SK-N-SH (cell line): Measurements from ENCODE around the gene MB. TPM values are rescaled to one million over a fixed set of nuclear protein-coding genes. Genes with fewer than 3 reads are reported as not detected.

Experiments used
- CTCF ChIA-PET: fragments of 300-600, 350-600 bp; formaldehyde crosslinking; extraction: SDS; loops from one replicate; lab custom pipeline; 2021; lab: Yijun Ruan, JAX
- POLR2A ChIA-PET: fragments of 350-600 bp; sonication (Branson Sonifier 250); formaldehyde crosslinking; extraction: SDS; loops from one replicate; lab custom pipeline; 2020; ENCODE audit warnings: antibody characterized with exemption, inconsistent platforms; lab: Yijun Ruan, JAX
- DNase-seq: peaks from one replicate; pipeline ENCODE4 v3.0.0; 2012
- H2AFZ ChIP-seq: fragments of 200-600 bp; sonication (generic); 2 replicates; pipeline ENCODE4 v1.8.1; 2016; ENCODE audit warnings: antibody characterized with exemption, mild to moderate bottlenecking, low read depth
- H3F3A ChIP-seq: fragments of 200-600 bp; sonication (generic); replicated peaks from 2 replicates; pipeline ENCODE3; 2016; ENCODE audit warnings: antibody characterized with exemption, mild to moderate bottlenecking; ENCODE audit not compliant: insufficient read depth
- H3K27ac ChIP-seq, 2 experiments: fragments of 200-500 bp in 1 of 2; fragments of 200-600 bp in 1 of 2; sonication (Bioruptor generic) in 1 of 2; sonication (generic), shearing (Covaris generic) in 1 of 2; 2 replicates each; pipeline versions ENCODE4 v1.5.1 to v1.6.1; 2014 to 2016; ENCODE audit warnings: low read depth in 2 of 2, inconsistent platforms in 1 of 2, low read length in 1 of 2, mild to moderate bottlenecking in 1 of 2, mixed read lengths in 1 of 2
- H3K27me3 ChIP-seq: fragments of 200-600 bp; sonication (generic), shearing (Covaris generic); 2 replicates; pipeline ENCODE4 v1.6.1; 2016; ENCODE audit warnings: mixed run types; ENCODE audit not compliant: insufficient read depth
- H3K36me3 ChIP-seq, 2 experiments: fragments of 200-500 bp in 1 of 2; fragments of 200-600 bp in 1 of 2; sonication (Bioruptor generic) in 1 of 2; sonication (generic) in 1 of 2; replicated peaks in 1 of 2; 2 replicates each; pipeline versions ENCODE3 to v1.5.1; 2014 to 2016; ENCODE audit warnings: low read length in 1 of 2, mild to moderate bottlenecking in 1 of 2; ENCODE audit not compliant: insufficient read depth in 2 of 2, control insufficient read depth in 1 of 2
- H3K4me1 ChIP-seq, 2 experiments: fragments of 200-500 bp in 1 of 2; fragments of 200-600 bp in 1 of 2; sonication (Bioruptor generic) in 1 of 2; sonication (generic), shearing (Covaris generic) in 1 of 2; 2 replicates each; pipeline versions ENCODE4 v1.5.1 to v1.6.1; 2014 to 2016; ENCODE audit warnings: low read depth in 1 of 2, low read length in 1 of 2, mixed run types in 1 of 2; ENCODE audit not compliant: insufficient read depth in 2 of 2, control insufficient read depth in 1 of 2
- H3K4me2 ChIP-seq: fragments of 200-600 bp; sonication (generic), shearing (Covaris generic); 2 replicates; pipeline ENCODE4 v1.6.1; 2017; ENCODE audit warnings: mixed run types
- H3K4me3 ChIP-seq, 2 experiments: fragments of 200-500 bp in 1 of 2; fragments of 200-600 bp in 1 of 2; sonication (Bioruptor generic) in 1 of 2; sonication (generic), shearing (Covaris generic) in 1 of 2; 2 replicates each; pipeline versions ENCODE4 v1.5.1 to v1.8.1; 2014 to 2016; ENCODE audit warnings: low read depth in 2 of 2, inconsistent platforms in 1 of 2, low read length in 1 of 2, mild to moderate bottlenecking in 1 of 2, mixed read lengths in 1 of 2, moderate library complexity in 1 of 2
- H3K79me2 ChIP-seq: fragments of 200-600 bp; sonication (generic); 2 replicates; pipeline ENCODE4 v1.8.1; 2017; ENCODE audit warnings: mild to moderate bottlenecking; ENCODE audit not compliant: insufficient read depth
- H3K9ac ChIP-seq: fragments of 200-600 bp; sonication (generic); 2 replicates; pipeline ENCODE4 v1.6.1; 2017; ENCODE audit warnings: mixed run types
- H3K9me2 ChIP-seq: fragments of 200-600 bp; sonication (generic); 2 replicates; pipeline ENCODE4 v1.6.1; 2017; ENCODE audit warnings: mixed run types
- H3K9me3 ChIP-seq: fragments of 200-600 bp; sonication (generic); 2 replicates; pipeline ENCODE4 v1.6.1; 2017; ENCODE audit warnings: mixed run types, mild to moderate bottlenecking, moderate library complexity
- H4K20me1 ChIP-seq: fragments of 200-600 bp; sonication (generic); 2 replicates; pipeline ENCODE4 v1.6.1; 2017; ENCODE audit warnings: mild to moderate bottlenecking, mixed run types; ENCODE audit not compliant: insufficient read depth
- EP300 ChIP-seq, 2 experiments: IDR thresholded peaks; 2 replicates each; pipeline versions ENCODE4 v1.4.0 to v1.6.1; 2012; ENCODE audit warnings: borderline replicate concordance in 1 of 2, low read depth in 1 of 2, low read length in 1 of 2
- FOSL2 ChIP-seq: IDR thresholded peaks from 2 replicates; pipeline ENCODE4 v1.4.0; 2012; ENCODE audit warnings: low read depth, mild to moderate bottlenecking, moderate library complexity, borderline replicate concordance
- FOXJ3 ChIP-seq: sonication (generic); formaldehyde crosslinking; IDR thresholded peaks from 2 replicates; pipeline ENCODE4 v1.5.1; 2020; ENCODE audit warnings: mild to moderate bottlenecking, missing genetic modification reagents
- GABPA ChIP-seq: IDR thresholded peaks from 2 replicates; pipeline ENCODE4 v1.4.0; 2012; ENCODE audit warnings: low read depth, mild to moderate bottlenecking
- GATA2 ChIP-seq: sonication (generic); formaldehyde crosslinking; IDR thresholded peaks from 2 replicates; pipeline ENCODE4 v1.5.0; 2020; ENCODE audit warnings: mild to moderate bottlenecking, missing genetic modification reagents
- IRF3 ChIP-seq: fragments of 150-350 bp; IDR thresholded peaks from 2 replicates; pipeline ENCODE4 v1.6.1; 2016; ENCODE audit warnings: mild to moderate bottlenecking, low read depth, low read length
- MEF2A ChIP-seq: IDR thresholded peaks from 2 replicates; pipeline ENCODE4 v1.4.0; 2012; ENCODE audit warnings: low read depth, borderline replicate concordance
- NFIC ChIP-seq: IDR thresholded peaks from 2 replicates; pipeline ENCODE4 v1.4.0; 2012; ENCODE audit warnings: borderline replicate concordance
- POLR2AphosphoS5 ChIP-seq: IDR thresholded peaks from 2 replicates; pipeline ENCODE4 v1.6.1; 2012; ENCODE audit warnings: low read depth, low read length
- RAD21 ChIP-seq: IDR thresholded peaks from 2 replicates; pipeline ENCODE4 v1.6.1; 2012; ENCODE audit warnings: mild to moderate bottlenecking, low read length
- RCOR1 ChIP-seq: fragments of 150-350 bp; IDR thresholded peaks from 2 replicates; pipeline ENCODE4 v1.6.1; 2017; ENCODE audit warnings: antibody characterized with exemption, low read length
- RFX5 ChIP-seq: IDR thresholded peaks from 2 replicates; pipeline ENCODE4 v1.6.1; 2012; ENCODE audit warnings: mild to moderate bottlenecking, improper control_type of control experiment, low read length
- RXRA ChIP-seq: IDR thresholded peaks from 2 replicates; pipeline ENCODE4 v1.4.0; 2012; ENCODE audit warnings: low read depth, mild to moderate bottlenecking, borderline replicate concordance
- TAF1 ChIP-seq: IDR thresholded peaks from 2 replicates; pipeline ENCODE4 v1.6.1; 2012; ENCODE audit warnings: low read depth, mild to moderate bottlenecking, low read length, moderate library complexity, borderline replicate concordance
- TCF12 ChIP-seq: IDR thresholded peaks from 2 replicates; pipeline ENCODE4 v1.4.0; 2012
- WGBS: methylation state at CpG from one replicate; pipeline ENCODE4 v1.1.6; 2017; ENCODE audit warnings: low lambda C conversion rate; 5-methylcytosine and 5-hydroxymethylcytosine counted together
- polyA plus RNA-seq, 3 experiments: library from polyadenylated mRNA; depleted of rRNA; stranded (reverse); fragments of >200 nt; gene quantifications; 2 replicates each; pipeline ENCODE4 v1.2.3, GENCODE V29; 2012
- TF ChIP-seq, protein P1 (sequence below): IDR thresholded peaks from 2 replicates; pipeline ENCODE4 v1.6.1; 2012; ENCODE audit warnings: mild to moderate bottlenecking, low read depth, low read length, moderate library complexity
- TF ChIP-seq, protein P2 (sequence below): fragments of 150-350 bp; IDR thresholded peaks from 2 replicates; pipeline ENCODE4 v1.6.1; 2017; ENCODE audit warnings: antibody characterized with exemption, low read length, low read depth, borderline replicate concordance

Gene MB
- polyA plus RNA-seq, 1 of the 3 experiments (the other 2 are of a cell fraction): 0.95 TPM

DNA sequence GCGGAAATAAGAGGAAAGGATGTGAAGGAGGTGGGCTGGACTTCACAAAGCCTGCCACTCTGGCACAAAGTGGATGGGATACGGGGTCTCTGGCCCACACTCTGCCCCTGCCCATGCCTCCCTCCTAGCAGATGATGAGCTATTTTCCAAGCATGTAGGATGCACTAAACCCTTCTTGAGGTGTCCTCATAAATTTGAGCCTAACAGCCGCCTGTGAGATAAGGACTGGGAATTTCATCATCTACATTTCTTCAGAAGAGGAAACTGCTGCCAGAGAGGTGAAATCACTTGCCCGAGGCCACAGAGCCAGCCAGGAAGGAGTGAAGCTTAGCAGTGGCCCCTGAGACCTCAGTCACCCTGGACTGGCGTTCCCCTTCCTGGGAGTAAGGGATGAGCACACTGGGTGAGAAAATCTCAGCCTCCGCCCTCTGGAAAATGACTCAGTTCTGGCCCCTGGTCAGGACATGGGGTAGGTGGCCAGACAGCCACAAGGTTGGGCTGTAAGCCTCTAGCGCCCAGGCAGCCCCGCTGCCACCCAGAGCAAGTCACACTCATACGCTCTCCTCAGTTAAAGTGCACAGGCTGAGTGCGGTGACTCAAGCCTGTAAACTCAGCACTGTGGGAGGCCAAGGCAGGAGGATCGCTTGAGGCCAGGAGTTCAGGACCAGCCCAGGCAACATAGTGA is 27.9 kb downstream of the MB start (continued):
- no peak for TF ChIP-seq GATA2 (CRISPR knock-in tag)
- TF ChIP-seq RAD21: no peak
- TF ChIP-seq TCF12: peak; percentile 53; the same call in 1 of the 2 replicates
- TF ChIP-seq FOXJ3 (CRISPR knock-in tag): no peak
- peak; percentile 52; the same call in 1 of the 2 replicates for TF ChIP-seq FOSL2
- 0 out of 2 replicates have a peak, but pooled peaks have one; percentile 16 for TF ChIP-seq RXRA
- TF ChIP-seq, all 33 proteins: peak for 5

DNA sequence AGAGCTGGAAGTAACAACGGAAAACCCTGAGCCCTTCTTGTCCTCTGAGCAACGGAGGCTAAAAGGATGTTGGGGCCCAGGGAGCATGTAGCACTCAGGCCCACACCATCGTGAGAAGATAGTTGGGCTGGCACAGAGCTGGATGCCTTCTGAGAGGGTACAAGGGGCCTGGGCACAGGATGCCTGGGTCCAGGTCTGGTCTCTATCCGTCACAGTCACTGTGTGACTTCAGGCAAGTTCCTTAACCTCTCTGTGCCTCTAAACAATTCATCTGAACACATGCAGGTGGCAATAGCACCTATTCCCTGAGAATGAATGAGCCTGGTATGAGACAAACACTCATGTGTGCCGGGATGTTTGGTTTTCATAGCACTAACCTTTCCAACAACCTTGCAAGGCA is 29.2 kb downstream of the MB start:
- Histone ChIP-seq H3K9me2 (no peaks in the 10 kb centered on the region), H2AFZ (no peak overlapping the region), H3K4me2 (no peak overlapping the region), H3K27me3 (no peaks in the 10 kb centered on the region), H3K79me2 (no peaks in the 10 kb centered on the region), H3K4me3 (no peak overlapping the region), H4K20me1 (no peaks in the 10 kb centered on the region), H3K9ac (no peak overlapping the region), H3K27ac (peak overlapping the region in 1 of 2 experiments; percentile 64; a peak in 1 of 4 replicates), H3K4me1 (peaks cover 4 to 51% of the 10 kb centered on the region in 2 experiments; a peak in 2 of 4 replicates), H3K36me3 (no peaks in the 10 kb centered on the region), H3F3A (peaks cover 10% of the 10 kb centered on the region), H3K9me3 (no peaks in the 10 kb centered on the region)
- TF ChIP-seq GATA2 (CRISPR knock-in tag) (no peak), RCOR1 (no peak), NFIC (no peak), MEF2A (no peak), RFX5 (no peak), POLR2AphosphoS5 (no peak), IRF3 (no peak), EP300 (IDR thresholded peaks at IDR 0.05; ENCODE audit: borderline replicate concordance in 1 of 2, low read depth in 1 of 2, low read length in 1 of 2) (no peak), TAF1 (no peak), GABPA (no peak)
- TF ChIP-seq, protein P1, sequence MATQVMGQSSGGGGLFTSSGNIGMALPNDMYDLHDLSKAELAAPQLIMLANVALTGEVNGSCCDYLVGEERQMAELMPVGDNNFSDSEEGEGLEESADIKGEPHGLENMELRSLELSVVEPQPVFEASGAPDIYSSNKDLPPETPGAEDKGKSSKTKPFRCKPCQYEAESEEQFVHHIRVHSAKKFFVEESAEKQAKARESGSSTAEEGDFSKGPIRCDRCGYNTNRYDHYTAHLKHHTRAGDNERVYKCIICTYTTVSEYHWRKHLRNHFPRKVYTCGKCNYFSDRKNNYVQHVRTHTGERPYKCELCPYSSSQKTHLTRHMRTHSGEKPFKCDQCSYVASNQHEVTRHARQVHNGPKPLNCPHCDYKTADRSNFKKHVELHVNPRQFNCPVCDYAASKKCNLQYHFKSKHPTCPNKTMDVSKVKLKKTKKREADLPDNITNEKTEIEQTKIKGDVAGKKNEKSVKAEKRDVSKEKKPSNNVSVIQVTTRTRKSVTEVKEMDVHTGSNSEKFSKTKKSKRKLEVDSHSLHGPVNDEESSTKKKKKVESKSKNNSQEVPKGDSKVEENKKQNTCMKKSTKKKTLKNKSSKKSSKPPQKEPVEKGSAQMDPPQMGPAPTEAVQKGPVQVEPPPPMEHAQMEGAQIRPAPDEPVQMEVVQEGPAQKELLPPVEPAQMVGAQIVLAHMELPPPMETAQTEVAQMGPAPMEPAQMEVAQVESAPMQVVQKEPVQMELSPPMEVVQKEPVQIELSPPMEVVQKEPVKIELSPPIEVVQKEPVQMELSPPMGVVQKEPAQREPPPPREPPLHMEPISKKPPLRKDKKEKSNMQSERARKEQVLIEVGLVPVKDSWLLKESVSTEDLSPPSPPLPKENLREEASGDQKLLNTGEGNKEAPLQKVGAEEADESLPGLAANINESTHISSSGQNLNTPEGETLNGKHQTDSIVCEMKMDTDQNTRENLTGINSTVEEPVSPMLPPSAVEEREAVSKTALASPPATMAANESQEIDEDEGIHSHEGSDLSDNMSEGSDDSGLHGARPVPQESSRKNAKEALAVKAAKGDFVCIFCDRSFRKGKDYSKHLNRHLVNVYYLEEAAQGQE: no peak
- TF ChIP-seq, protein P2, sequence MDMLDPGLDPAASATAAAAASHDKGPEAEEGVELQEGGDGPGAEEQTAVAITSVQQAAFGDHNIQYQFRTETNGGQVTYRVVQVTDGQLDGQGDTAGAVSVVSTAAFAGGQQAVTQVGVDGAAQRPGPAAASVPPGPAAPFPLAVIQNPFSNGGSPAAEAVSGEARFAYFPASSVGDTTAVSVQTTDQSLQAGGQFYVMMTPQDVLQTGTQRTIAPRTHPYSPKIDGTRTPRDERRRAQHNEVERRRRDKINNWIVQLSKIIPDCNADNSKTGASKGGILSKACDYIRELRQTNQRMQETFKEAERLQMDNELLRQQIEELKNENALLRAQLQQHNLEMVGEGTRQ: no peak
- 77% methylated on average over 4 of the region's 5 CpGs for WGBS
- ChIA-PET POLR2A (no interaction called here), CTCF (interaction anchor here (0.7 to 3.3 kb wide), 8 partner anchors 18 to 157 kb away, joined by 3 to 17 read pairs (median 3); no protein-coding TSS in a partner anchor)
- DNase-seq: no peak
